GM23338 (cell line): ENCODE results near the gene CD80. TPM values are rescaled to one million over a fixed set of nuclear protein-coding genes. Genes with fewer than 3 reads are reported as not detected.

Experiments
- ATAC-seq: fragments of 200-7000 bp; cut with Tn5 transposase; 3 replicates; pipeline ENCODE4 v1.9.1; 2020
- DNase-seq: peaks from one replicate; pipeline ENCODE4 v3.0.0-alpha.2; 2015; ENCODE audit warnings: low spot score
- H2AFZ ChIP-seq: fragments of 200-600 bp; sonication (generic); 2 replicates; pipeline ENCODE4 v1.8.0; 2016; ENCODE audit warnings: antibody characterized with exemption, mild to moderate bottlenecking, moderate library complexity
- H3F3A ChIP-seq: fragments of 200-600 bp; sonication (generic); replicated peaks from 2 replicates; pipeline ENCODE4 v1.8.0; 2017; ENCODE audit warnings: antibody characterized with exemption, mixed run types, low read depth
- H3K27ac ChIP-seq: fragments of 200-600 bp; sonication (generic); 2 replicates; pipeline ENCODE4 v1.6.1; 2016; ENCODE audit warnings: low read depth
- H3K27me3 ChIP-seq: fragments of 200-600 bp; sonication (generic); 2 replicates; pipeline ENCODE4 v1.8.0; 2016; ENCODE audit warnings: mild to moderate bottlenecking, mixed run types, moderate library complexity; ENCODE audit not compliant: insufficient read depth
- H3K36me3 ChIP-seq: fragments of 200-600 bp; sonication (generic); 2 replicates; pipeline ENCODE4 v1.8.0; 2016; ENCODE audit warnings: mild to moderate bottlenecking; ENCODE audit not compliant: insufficient read depth
- H3K4me1 ChIP-seq: fragments of 200-600 bp; sonication (generic); 2 replicates; pipeline ENCODE4 v1.8.0; 2016; ENCODE audit warnings: mild to moderate bottlenecking, moderate library complexity; ENCODE audit not compliant: insufficient read depth
- H3K4me2 ChIP-seq: fragments of 200-600 bp; sonication (generic); 2 replicates; pipeline ENCODE4 v1.7.1; 2017; ENCODE audit warnings: mixed run types
- H3K4me3 ChIP-seq: fragments of 200-600 bp; sonication (generic); 2 replicates; pipeline ENCODE4 v1.6.1; 2016; ENCODE audit warnings: mixed run types
- H3K79me2 ChIP-seq: fragments of 200-600 bp; sonication (generic); replicated peaks from 2 replicates; pipeline ENCODE4 v1.8.0; 2017; ENCODE audit warnings: mild to moderate bottlenecking; ENCODE audit not compliant: insufficient read depth
- H3K9me2 ChIP-seq: fragments of 200-600 bp; sonication (generic); 2 replicates; pipeline ENCODE4 v1.8.0; 2017; ENCODE audit not compliant: insufficient read depth
- H4K20me1 ChIP-seq: fragments of 200-600 bp; sonication (generic); replicated peaks from 2 replicates; pipeline ENCODE4 v1.8.0; 2017; ENCODE audit warnings: mild to moderate bottlenecking; ENCODE audit not compliant: insufficient read depth
- H3K27ac Mint-ChIP-seq: 2 replicates; pipeline ENCODE4 v1.8.0; 2020; ENCODE audit warnings: inconsistent platforms, mild to moderate bottlenecking, moderate library complexity, mixed read lengths
- H3K27me3 Mint-ChIP-seq: 3 replicates; pipeline ENCODE4 v1.8.0; 2022; ENCODE audit warnings: low read depth, mild to moderate bottlenecking, moderate library complexity, mixed read lengths, inconsistent platforms; ENCODE audit not compliant: insufficient read depth, poor library complexity
- H3K36me3 Mint-ChIP-seq: 3 replicates; pipeline ENCODE4 v1.8.0; 2021; ENCODE audit warnings: low read depth, mild to moderate bottlenecking, inconsistent platforms, moderate library complexity, mixed read lengths
- H3K4me1 Mint-ChIP-seq: 3 replicates; pipeline ENCODE4 v1.8.0; 2020; ENCODE audit warnings: mild to moderate bottlenecking, inconsistent platforms, mixed read lengths
- H3K4me3 Mint-ChIP-seq: 3 replicates; pipeline ENCODE4 v1.8.0; 2021; ENCODE audit warnings: moderate library complexity, mild to moderate bottlenecking, inconsistent platforms, mixed read lengths
- H3K9me3 Mint-ChIP-seq: 3 replicates; pipeline ENCODE4 v1.8.0; 2020; ENCODE audit warnings: moderate library complexity, mild to moderate bottlenecking, inconsistent platforms, mixed read lengths
- CREB1 ChIP-seq: fragments of 250-450 bp; sonication (Bioruptor Pico); IDR thresholded peaks from 2 replicates; pipeline ENCODE4 v1.5.0; 2020; ENCODE audit warnings: low read depth, mild to moderate bottlenecking, moderate library complexity
- POLR2AphosphoS5 ChIP-seq: IDR thresholded peaks from 2 replicates; pipeline ENCODE4 v1.6.1; 2016; ENCODE audit warnings: antibody characterized with exemption, low read depth
- polyA plus RNA-seq: library from polyadenylated mRNA; unstranded; fragments of >200 nt; fragmentation: Nextera tagmentation; extraction: Ambion mirVana; gene quantifications from 2 replicates; pipeline ENCODE4 v1.2.1, GENCODE V29; 2016
- total RNA-seq: library from RNA; depleted of rRNA; stranded (reverse); fragments of >200 nt; shearing (Covaris generic); gene quantifications from 2 replicates; pipeline ENCODE4 v1.2.3, GENCODE V29; 2014
- TF ChIP-seq, protein P1 (sequence below): fragments of 250-450 bp; sonication (Bioruptor Pico); IDR thresholded peaks from 2 replicates; pipeline ENCODE4 v1.5.0; 2020; ENCODE audit warnings: mild to moderate bottlenecking, moderate library complexity
- TF ChIP-seq, protein P2 (sequence below): IDR thresholded peaks from 2 replicates; pipeline ENCODE4 v1.6.1; 2016; ENCODE audit warnings: antibody characterized with exemption

Gene CD80
- total and polyA plus RNA-seq, 2 experiments from 2014 or later, result not detected

DNA sequence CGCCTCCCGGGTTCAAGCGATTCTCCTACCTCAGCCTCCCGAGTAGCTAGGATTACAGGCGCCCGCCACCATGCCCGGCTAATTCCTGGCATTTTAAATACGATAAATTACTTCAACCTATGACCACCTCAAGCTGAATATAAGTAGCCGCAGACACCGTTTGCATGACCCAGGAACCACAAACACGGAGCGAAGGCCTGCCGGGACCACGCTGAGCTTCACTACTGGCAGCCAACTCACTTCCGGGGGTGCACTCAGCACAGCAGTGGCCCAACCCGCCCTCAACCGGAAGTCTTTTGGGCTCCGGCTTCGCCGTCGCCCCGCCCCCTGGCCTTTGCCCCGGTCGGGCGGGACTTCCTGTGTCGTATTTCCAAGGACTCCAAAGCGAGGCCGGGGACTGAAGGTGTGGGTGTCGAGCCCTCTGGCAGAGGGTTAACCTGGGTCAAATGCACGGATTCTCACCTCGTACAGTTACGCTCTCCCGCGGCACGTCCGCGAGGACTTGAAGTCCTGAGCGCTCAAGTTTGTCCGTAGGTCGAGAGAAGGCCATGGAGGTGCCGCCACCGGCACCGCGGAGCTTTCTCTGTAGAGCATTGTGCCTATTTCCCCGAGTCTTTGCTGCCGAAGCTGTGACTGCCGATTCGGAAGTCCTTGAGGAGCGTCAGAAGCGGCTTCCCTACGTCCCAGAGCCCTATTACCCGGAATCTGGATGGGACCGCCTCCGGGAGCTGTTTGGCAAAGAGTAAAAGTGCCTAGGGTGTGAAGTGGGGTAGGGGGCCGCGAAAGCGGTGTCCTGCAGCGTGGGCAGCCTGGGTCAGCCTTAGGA, 61.0 kb downstream of the CD80 start, which contains the start of gene TIMMDC1:
TIMMDC1 (plus strand) TSS at position 362 of the 826 bp plus-strand sequence; CDS start at position 549, 187 bp downstream.
- DNase-seq, result peak; percentile 99
- ATAC-seq, result peak; percentile 95
- Mint-ChIP-seq H3K27me3 (no peaks in the 10 kb centered on the region), H3K27ac (peak within 1 kb of the TSS; percentile 100), H3K4me1 (peaks cover 10% of the 10 kb centered on the region), H3K36me3 (peaks cover 18% of the 10 kb centered on the region), H3K9me3 (no peaks in the 10 kb centered on the region; the same call in 2 of the 3 replicates), H3K4me3 (peak within 1 kb of the TSS; percentile 99)
- Histone ChIP-seq H3K9me2 (no peaks in the 10 kb centered on the region), H3K4me2 (peak within 1 kb of the TSS; percentile 84), H3K27ac (peak within 1 kb of the TSS; percentile 99), H3K27me3 (no peaks in the 10 kb centered on the region), H4K20me1 (0 out of 2 replicates have a peak, but pooled peaks cover 4% of the 10 kb centered on the region), H3K4me3 (peak within 1 kb of the TSS; percentile 94), H3F3A (0 out of 2 replicates have a peak, but pooled peaks cover 5% of the 10 kb centered on the region), H2AFZ (peak within 1 kb of the TSS; percentile 76), H3K4me1 (peaks cover 14% of the 10 kb centered on the region), H3K79me2 (peaks cover 34% of the 10 kb centered on the region), H3K36me3 (peaks cover 8% of the 10 kb centered on the region; the same call in 1 of the 2 replicates)
- TF ChIP-seq CREB1 (CRISPR knock-in tag), result peak; percentile 86
- TF ChIP-seq POLR2AphosphoS5, result peak; percentile 99
- TF ChIP-seq, protein P1, sequence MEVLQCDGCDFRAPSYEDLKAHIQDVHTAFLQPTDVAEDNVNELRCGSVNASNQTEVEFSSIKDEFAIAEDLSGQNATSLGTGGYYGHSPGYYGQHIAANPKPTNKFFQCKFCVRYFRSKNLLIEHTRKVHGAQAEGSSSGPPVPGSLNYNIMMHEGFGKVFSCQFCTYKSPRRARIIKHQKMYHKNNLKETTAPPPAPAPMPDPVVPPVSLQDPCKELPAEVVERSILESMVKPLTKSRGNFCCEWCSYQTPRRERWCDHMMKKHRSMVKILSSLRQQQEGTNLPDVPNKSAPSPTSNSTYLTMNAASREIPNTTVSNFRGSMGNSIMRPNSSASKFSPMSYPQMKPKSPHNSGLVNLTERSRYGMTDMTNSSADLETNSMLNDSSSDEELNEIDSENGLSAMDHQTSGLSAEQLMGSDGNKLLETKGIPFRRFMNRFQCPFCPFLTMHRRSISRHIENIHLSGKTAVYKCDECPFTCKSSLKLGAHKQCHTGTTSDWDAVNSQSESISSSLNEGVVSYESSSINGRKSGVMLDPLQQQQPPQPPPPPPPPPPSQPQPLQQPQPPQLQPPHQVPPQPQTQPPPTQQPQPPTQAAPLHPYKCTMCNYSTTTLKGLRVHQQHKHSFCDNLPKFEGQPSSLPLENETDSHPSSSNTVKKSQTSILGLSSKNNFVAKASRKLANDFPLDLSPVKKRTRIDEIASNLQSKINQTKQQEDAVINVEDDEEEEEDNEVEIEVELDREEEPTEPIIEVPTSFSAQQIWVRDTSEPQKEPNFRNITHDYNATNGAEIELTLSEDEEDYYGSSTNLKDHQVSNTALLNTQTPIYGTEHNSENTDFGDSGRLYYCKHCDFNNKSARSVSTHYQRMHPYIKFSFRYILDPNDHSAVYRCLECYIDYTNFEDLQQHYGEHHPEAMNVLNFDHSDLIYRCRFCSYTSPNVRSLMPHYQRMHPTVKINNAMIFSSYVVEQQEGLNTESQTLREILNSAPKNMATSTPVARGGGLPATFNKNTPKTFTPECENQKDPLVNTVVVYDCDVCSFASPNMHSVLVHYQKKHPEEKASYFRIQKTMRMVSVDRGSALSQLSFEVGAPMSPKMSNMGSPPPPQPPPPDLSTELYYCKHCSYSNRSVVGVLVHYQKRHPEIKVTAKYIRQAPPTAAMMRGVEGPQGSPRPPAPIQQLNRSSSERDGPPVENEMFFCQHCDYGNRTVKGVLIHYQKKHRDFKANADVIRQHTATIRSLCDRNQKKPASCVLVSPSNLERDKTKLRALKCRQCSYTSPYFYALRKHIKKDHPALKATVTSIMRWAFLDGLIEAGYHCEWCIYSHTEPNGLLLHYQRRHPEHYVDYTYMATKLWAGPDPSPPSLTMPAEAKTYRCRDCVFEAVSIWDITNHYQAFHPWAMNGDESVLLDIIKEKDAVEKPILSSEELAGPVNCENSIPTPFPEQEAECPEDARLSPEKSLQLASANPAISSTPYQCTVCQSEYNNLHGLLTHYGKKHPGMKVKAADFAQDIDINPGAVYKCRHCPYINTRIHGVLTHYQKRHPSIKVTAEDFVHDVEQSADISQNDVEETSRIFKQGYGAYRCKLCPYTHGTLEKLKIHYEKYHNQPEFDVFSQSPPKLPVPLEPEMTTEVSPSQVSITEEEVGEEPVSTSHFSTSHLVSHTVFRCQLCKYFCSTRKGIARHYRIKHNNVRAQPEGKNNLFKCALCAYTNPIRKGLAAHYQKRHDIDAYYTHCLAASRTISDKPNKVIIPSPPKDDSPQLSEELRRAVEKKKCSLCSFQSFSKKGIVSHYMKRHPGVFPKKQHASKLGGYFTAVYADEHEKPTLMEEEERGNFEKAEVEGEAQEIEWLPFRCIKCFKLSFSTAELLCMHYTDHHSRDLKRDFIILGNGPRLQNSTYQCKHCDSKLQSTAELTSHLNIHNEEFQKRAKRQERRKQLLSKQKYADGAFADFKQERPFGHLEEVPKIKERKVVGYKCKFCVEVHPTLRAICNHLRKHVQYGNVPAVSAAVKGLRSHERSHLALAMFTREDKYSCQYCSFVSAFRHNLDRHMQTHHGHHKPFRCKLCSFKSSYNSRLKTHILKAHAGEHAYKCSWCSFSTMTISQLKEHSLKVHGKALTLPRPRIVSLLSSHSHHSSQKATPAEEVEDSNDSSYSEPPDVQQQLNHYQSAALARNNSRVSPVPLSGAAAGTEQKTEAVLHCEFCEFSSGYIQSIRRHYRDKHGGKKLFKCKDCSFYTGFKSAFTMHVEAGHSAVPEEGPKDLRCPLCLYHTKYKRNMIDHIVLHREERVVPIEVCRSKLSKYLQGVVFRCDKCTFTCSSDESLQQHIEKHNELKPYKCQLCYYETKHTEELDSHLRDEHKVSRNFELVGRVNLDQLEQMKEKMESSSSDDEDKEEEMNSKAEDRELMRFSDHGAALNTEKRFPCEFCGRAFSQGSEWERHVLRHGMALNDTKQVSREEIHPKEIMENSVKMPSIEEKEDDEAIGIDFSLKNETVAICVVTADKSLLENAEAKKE (CRISPR knock-in tag), result no peak
- TF ChIP-seq, protein P2, sequence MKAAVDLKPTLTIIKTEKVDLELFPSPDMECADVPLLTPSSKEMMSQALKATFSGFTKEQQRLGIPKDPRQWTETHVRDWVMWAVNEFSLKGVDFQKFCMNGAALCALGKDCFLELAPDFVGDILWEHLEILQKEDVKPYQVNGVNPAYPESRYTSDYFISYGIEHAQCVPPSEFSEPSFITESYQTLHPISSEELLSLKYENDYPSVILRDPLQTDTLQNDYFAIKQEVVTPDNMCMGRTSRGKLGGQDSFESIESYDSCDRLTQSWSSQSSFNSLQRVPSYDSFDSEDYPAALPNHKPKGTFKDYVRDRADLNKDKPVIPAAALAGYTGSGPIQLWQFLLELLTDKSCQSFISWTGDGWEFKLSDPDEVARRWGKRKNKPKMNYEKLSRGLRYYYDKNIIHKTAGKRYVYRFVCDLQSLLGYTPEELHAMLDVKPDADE, result peak; percentile 87
